Mesendoderm (in vitro differentiated cells): Measurements from ENCODE around the gene PPP1R13B.

ENCODE experiments used
- DNase-seq: peaks from one replicate; pipeline ENCODE4 v3.0.0; 2013
- H2AK5ac ChIP-seq: 2 replicates; pipeline ENCODE4 v1.6.1; 2013; ENCODE audit warnings: low read length, inconsistent platforms
- H2BK120ac ChIP-seq: 2 replicates; pipeline ENCODE4 v1.6.1; 2013; ENCODE audit warnings: low read depth, mild to moderate bottlenecking, low read length, moderate library complexity, mixed read lengths
- H2BK15ac ChIP-seq: replicated peaks from 2 replicates; pipeline ENCODE4 v1.6.1; 2013; ENCODE audit warnings: low read depth, mild to moderate bottlenecking, moderate library complexity
- H2BK5ac ChIP-seq: 2 replicates; pipeline ENCODE4 v1.6.1; 2013; ENCODE audit warnings: low read length, inconsistent platforms
- H3K18ac ChIP-seq: 2 replicates; pipeline ENCODE4 v1.6.1; 2013; ENCODE audit warnings: mild to moderate bottlenecking, low read length, mixed read lengths
- H3K23ac ChIP-seq: one replicate; pipeline ENCODE4 v1.6.1; 2013; ENCODE audit warnings: low read length
- H3K27ac ChIP-seq: 2 replicates; pipeline ENCODE4 v1.5.1; 2013; ENCODE audit warnings: low read depth, mild to moderate bottlenecking, inconsistent platforms, low read length, moderate library complexity
- H3K27me3 ChIP-seq: 2 replicates; pipeline ENCODE4 v1.6.1; 2013; ENCODE audit warnings: low read length, control low read depth, mild to moderate bottlenecking, inconsistent platforms; ENCODE audit not compliant: insufficient read depth, poor library complexity
- H3K36me3 ChIP-seq: 2 replicates; pipeline ENCODE4 v1.6.1; 2013; ENCODE audit warnings: low read length, inconsistent platforms; ENCODE audit not compliant: control insufficient read depth, insufficient read depth
- H3K4ac ChIP-seq: one replicate; pipeline ENCODE4 v1.6.1; 2013; ENCODE audit warnings: low read depth, mild to moderate bottlenecking, low read length, moderate library complexity
- H3K4me1 ChIP-seq: 2 replicates; pipeline ENCODE4 v1.6.1; 2013; ENCODE audit warnings: low read depth, low read length, inconsistent platforms; ENCODE audit not compliant: control insufficient read depth
- H3K4me2 ChIP-seq: 2 replicates; pipeline ENCODE4 v1.6.1; 2013; ENCODE audit warnings: low read length
- H3K4me3 ChIP-seq: 2 replicates; pipeline ENCODE4 v1.5.1; 2013; ENCODE audit warnings: mild to moderate bottlenecking, low read length
- H3K56ac ChIP-seq: one replicate; pipeline ENCODE4 v1.6.1; 2013; ENCODE audit warnings: low read length
- H3K79me1 ChIP-seq: 2 replicates; pipeline ENCODE4 v1.6.1; 2013; ENCODE audit warnings: low read length, inconsistent platforms
- H3K79me2 ChIP-seq: 2 replicates; pipeline ENCODE4 v1.6.1; 2013; ENCODE audit warnings: mild to moderate bottlenecking, low read length; ENCODE audit not compliant: control insufficient read depth, insufficient read depth
- H3K9ac ChIP-seq: 2 replicates; pipeline ENCODE4 v1.6.1; 2013; ENCODE audit warnings: low read length, inconsistent platforms
- H4K5ac ChIP-seq: one replicate; pipeline ENCODE4 v1.6.1; 2013; ENCODE audit warnings: low read length
- H4K8ac ChIP-seq: one replicate; pipeline ENCODE4 v1.6.1; 2013; ENCODE audit warnings: low read depth, mild to moderate bottlenecking, control low read depth, low read length, moderate library complexity
- WGBS: extraction: QIAGEN DNeasy Blood & Tissue Kit; methylation state at CpG from one replicate; pipeline ENCODE4 v1.1.7; 2013; ENCODE audit warnings: low lambda C conversion rate, missing lambda C conversion rate; ENCODE audit not compliant: insufficient coverage; ENCODE audit errors: extremely low coverage; 5-methylcytosine and 5-hydroxymethylcytosine counted together

Gene PPP1R13B

DNA sequence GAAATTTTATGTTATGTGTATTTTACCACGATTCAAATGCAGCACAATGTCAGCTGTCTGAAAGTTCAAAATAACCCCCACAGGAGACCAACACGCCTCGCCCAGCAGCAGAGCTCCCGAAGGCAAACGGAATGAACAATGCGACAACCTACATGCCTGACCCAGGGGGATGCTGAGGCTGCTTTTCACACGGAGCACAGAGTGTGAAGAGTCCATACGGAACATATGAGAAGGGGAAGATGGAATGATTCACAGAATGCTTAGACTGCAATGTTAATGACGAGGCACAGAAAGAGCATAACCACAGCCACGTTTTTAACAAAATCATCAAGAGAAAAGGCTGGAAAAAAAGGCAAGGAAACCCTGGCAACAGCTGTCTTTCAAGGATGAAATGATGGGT is 109.2 kb downstream of the PPP1R13B start:
- Histone ChIP-seq H3K4me2 (no peak overlapping the region), H3K79me2 (no peaks in the 10 kb centered on the region), H2BK120ac (no peak overlapping the region), H3K36me3 (peaks cover 1% of the 10 kb centered on the region), H3K18ac (no peak overlapping the region), H3K23ac (no peak overlapping the region), H3K4me3 (no peak overlapping the region), H2BK5ac (no peak overlapping the region), H4K5ac (no peak overlapping the region), H3K27ac (no peak overlapping the region), H3K56ac (no peak overlapping the region), H3K4me1 (no peaks in the 10 kb centered on the region), H3K79me1 (no peaks in the 10 kb centered on the region), H3K27me3 (no peaks in the 10 kb centered on the region), H4K8ac (no peak overlapping the region), H2BK15ac (no peak overlapping the region), H3K4ac (no peak overlapping the region), H3K9ac (no peak overlapping the region), H2AK5ac (no peak overlapping the region)
- no peak for DNase-seq
- no CpG with 5 or more reads among the region's 10 CpGs for WGBS

DNA sequence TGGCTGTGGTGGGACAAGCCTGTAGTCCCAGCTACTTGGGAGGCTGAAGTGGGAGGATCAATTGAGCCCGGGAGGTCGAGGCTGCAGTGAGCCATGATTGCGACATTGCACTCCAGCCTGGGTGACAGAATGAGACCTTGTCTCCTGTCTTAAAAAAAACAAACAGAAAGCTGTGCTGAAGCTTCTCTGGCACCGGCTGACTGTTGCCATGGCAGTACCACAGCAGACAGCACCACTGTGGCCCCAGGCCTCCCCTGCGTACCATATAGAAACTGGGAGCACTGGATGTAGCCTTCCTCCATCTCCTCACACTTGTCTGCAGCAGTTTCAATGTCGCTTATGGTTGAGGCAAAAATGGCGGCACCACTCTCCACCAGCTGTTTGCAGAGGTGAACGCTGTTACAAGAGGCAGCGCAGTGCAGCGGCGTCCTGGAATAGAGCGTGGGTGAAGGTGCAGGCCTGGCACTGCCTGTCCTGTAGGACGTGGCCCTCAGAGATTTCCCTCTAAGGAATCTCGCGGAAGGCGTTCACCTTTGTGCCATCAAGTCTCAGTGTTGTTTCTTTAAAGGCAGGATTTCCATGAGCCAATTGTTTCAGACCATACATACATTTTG is 109.8 kb downstream of the PPP1R13B start:
- Histone ChIP-seq H4K5ac (no peak overlapping the region), H2BK120ac (no peak overlapping the region), H2AK5ac (no peak overlapping the region), H3K27me3 (no peaks in the 10 kb centered on the region), H3K9ac (no peak overlapping the region), H3K27ac (no peak overlapping the region), H3K4me3 (no peak overlapping the region), H2BK5ac (no peak overlapping the region), H3K23ac (no peak overlapping the region), H3K56ac (no peak overlapping the region), H3K79me2 (no peaks in the 10 kb centered on the region), H3K4ac (no peak overlapping the region), H3K79me1 (no peaks in the 10 kb centered on the region), H4K8ac (no peak overlapping the region), H3K4me1 (no peaks in the 10 kb centered on the region), H3K4me2 (no peak overlapping the region), H3K36me3 (peaks cover 3% of the 10 kb centered on the region), H2BK15ac (no peak overlapping the region), H3K18ac (no peak overlapping the region)
- no peak for DNase-seq
- WGBS: no CpG with 5 or more reads among the region's 16 CpGs

DNA sequence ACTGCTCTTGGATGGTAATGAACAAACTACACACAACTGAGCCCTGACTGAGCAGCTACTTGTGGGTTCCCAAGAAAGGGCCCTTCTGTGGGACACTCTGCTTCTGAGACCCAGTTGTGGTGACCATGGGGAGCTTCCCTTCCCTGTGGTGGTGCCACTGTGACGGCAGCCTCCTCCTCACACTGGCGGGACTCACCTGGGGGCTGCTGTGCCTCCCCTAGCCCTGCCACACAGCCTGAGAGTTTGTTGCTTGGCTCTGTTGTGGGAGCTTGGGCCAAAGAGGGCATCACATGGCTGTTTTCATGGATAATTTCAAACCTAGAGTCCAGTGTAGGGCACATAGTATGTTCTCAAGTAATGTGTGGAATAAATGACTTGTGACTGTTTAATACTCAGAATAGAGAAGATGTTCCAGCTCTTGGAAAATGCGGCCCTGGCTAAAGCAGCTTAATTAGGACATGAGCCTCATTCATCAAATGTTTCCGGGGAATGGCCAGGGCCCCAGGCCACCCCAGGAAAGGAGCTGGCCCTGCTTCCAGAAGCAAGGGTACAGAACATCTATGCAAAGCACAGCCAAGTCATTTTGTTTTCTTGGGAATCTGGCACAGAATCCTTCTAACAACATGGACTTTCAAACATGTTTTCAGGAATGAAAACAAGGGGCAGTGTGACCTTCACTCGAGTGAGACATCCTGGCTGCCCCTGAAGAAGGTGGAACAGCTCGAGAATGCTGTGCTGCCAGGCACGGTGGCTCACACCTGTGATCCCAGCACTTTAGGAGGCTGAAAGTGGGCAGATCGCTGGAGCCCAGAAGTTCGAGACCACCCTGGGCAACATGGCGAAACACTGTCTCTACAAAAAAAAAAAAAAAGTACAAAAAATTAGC is 110.6 kb downstream of the PPP1R13B start:
- peaks cover 3% of the 10 kb centered on the region for H3K36me3 ChIP-seq
- H3K18ac ChIP-seq: no peak overlapping the region
- H3K4me2 ChIP-seq: no peak overlapping the region
- no peaks in the 10 kb centered on the region for H3K4me1 ChIP-seq
- no peak overlapping the region for H2BK5ac ChIP-seq
- H3K27me3 ChIP-seq: no peaks in the 10 kb centered on the region
- no peak overlapping the region for H3K9ac ChIP-seq
- no peak overlapping the region for H3K56ac ChIP-seq
- H4K8ac ChIP-seq: no peak overlapping the region
- no peak overlapping the region for H3K27ac ChIP-seq
- H2BK120ac ChIP-seq: no peak overlapping the region
- DNase-seq: no peak
- no peaks in the 10 kb centered on the region for H3K79me1 ChIP-seq
- no CpG with 5 or more reads among the region's 10 CpGs for WGBS
- H3K4me3 ChIP-seq: no peak overlapping the region
- H3K23ac ChIP-seq: no peak overlapping the region
- H4K5ac ChIP-seq: no peak overlapping the region
- no peak overlapping the region for H3K4ac ChIP-seq
- H2AK5ac ChIP-seq: no peak overlapping the region
- no peaks in the 10 kb centered on the region for H3K79me2 ChIP-seq
- no peak overlapping the region for H2BK15ac ChIP-seq

DNA sequence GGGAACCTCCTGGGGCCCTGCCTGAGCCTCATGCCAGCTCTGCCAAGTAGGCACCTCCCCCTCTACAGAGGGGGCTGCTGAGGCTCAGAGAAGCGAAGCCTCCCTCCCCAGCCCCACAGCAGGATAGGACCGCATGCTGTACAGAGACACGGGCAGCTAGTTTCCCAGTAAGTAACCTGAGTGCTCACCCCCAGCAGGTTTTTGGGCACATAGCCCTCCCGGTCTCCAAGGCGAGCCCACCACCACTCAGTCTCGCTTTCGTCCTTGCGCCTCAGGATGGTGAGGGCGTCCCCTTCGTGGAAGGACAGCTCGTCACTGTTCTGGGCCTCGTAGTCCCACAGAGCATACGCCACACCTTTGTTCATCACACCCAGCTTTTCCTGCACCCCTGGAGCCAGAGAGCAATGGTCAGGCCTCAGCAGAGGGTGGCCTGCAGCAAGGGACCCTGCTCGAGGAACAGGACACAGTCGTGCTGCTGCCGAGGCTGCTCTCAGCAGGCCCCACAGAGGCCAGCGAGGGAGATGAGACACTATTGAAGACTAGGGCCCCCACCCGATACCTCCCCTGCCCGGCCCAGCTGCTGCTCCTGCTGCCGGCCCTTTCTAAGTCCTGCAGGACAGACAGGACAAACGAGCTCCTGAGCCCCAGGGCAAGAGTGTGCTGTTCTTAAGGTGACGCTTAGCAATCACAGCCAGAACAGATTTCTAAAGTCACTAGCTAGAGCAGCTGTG is 111.4 kb downstream of the PPP1R13B start:
- H3K4ac ChIP-seq: no peak overlapping the region
- H3K4me3 ChIP-seq: no peak overlapping the region
- no peak overlapping the region for H3K23ac ChIP-seq
- H2BK15ac ChIP-seq: no peak overlapping the region
- H3K79me1 ChIP-seq: no peaks in the 10 kb centered on the region
- H4K5ac ChIP-seq: no peak overlapping the region
- no peak overlapping the region for H3K27ac ChIP-seq
- no peak overlapping the region for H3K4me2 ChIP-seq
- H4K8ac ChIP-seq: no peak overlapping the region
- H3K18ac ChIP-seq: no peak overlapping the region
- no peak overlapping the region for H2BK120ac ChIP-seq
- H3K56ac ChIP-seq: no peak overlapping the region
- H2BK5ac ChIP-seq: no peak overlapping the region
- H3K4me1 ChIP-seq: no peaks in the 10 kb centered on the region
- H3K79me2 ChIP-seq: no peaks in the 10 kb centered on the region
- H3K36me3 ChIP-seq: peaks cover 3% of the 10 kb centered on the region
- no peaks in the 10 kb centered on the region for H3K27me3 ChIP-seq
- no CpG with 5 or more reads among the region's 22 CpGs for WGBS
- no peak for DNase-seq
- no peak overlapping the region for H3K9ac ChIP-seq
- H2AK5ac ChIP-seq: no peak overlapping the region

DNA sequence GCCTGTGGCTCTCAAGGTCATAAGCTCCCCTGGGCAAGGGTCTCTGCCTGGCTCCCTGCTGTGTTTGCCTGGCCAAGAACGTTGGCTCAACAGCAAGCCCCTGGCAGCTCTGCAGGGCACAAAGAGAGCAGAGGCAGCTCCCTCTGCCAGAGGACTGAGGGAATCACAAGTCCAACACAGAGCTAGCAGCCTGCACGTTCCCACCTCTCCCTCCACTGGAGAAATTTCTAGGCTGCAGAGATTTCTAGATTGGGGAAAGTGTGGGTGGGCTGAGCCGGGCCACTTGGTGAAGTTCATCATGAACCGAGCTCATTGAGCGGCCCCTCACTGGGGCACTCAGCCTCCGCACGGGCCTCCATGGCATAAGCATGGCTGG is 111.9 kb downstream of the PPP1R13B start:
- no peak overlapping the region for H3K4me3 ChIP-seq
- H3K79me1 ChIP-seq: no peaks in the 10 kb centered on the region
- WGBS: no CpG with 5 or more reads among the region's 7 CpGs
- H3K4me2 ChIP-seq: no peak overlapping the region
- H2BK120ac ChIP-seq: no peak overlapping the region
- H3K4ac ChIP-seq: no peak overlapping the region
- no peak overlapping the region for H4K5ac ChIP-seq
- H3K23ac ChIP-seq: no peak overlapping the region
- H3K4me1 ChIP-seq: no peaks in the 10 kb centered on the region
- H2BK5ac ChIP-seq: no peak overlapping the region
- peaks cover 3% of the 10 kb centered on the region for H3K36me3 ChIP-seq
- no peak overlapping the region for H2BK15ac ChIP-seq
- no peak overlapping the region for H3K56ac ChIP-seq
- no peak overlapping the region for H3K9ac ChIP-seq
- H4K8ac ChIP-seq: no peak overlapping the region
- no peak overlapping the region for H3K18ac ChIP-seq
- H2AK5ac ChIP-seq: no peak overlapping the region
- H3K79me2 ChIP-seq: no peaks in the 10 kb centered on the region
- no peak overlapping the region for H3K27ac ChIP-seq
- no peaks in the 10 kb centered on the region for H3K27me3 ChIP-seq
- no peak for DNase-seq
